ENCODE measurements around the gene FUT8.

FUT8 gene

DNA sequence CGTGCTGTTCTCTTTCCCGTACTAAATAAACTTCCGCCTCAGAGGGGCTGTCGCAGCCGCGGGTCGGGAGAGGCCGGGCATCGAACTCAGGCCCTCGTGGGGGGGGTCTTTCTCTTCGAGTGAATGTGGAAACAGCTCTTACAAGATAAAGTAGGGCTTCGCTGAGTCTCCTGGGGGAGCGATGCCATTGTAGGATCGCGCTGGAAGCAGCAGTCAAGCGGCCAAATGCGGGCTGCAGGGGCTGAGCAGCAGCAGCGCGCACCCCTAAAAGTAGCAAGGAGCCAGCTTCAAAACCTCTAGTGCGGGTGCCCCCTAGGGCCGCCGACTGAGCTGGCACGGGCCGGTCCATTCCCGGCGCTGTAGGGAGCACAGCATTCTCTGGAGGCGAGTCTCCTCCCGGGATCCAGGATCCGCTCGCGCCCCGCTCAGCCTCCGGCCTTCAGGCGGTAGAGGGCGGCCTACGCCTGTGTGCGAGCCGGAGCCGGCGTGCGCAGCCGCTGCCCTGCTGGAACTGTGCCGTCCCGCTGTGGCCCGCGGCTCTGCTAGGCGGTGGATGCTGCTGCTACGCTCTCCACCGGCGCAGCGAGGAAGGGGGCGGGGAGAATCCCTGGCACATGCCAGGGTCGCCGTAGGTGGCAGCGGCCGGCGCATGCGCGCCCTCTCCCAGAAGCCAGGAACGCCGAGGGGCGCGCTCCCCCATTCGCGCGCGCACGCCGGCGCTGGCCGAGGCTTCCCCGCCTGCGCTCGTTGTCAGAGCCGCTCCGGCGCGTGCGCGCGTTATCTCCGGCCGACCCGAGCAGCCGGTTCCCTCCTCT lies at the start of gene FUT8:
Gene FUT8 (plus strand): TSS at position 699 of the 815 bp plus-strand sequence. CDS start 148,834 bp downstream, outside the sequence.
- peak; percentile 76 for DNase-seq (ENCODE audit: low spot score)

- no peak for DNase-seq (ENCODE audit: low spot score)
These were observed 45.5 kb upstream of the FUT8 start for GRCh38 chr14:65366802-65367565.

DNA sequence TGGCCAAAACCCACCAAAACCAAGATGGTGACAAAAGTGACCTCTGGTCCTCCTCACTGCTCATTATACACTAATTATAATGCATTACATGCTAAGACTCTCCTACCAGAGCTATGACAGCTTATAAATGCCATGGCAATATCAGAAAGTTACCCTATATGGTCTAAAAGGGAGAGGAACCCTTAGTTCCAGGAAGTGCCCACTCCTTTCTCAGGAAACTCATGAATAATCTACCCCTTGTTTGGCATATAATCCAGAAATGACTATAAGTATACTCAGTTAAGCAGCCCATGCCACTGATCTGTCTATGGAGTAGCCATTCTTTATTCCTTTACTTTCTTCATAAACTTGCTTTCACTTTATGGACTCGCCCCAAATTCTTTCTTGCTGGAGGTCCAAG lies 43.0 kb upstream of the FUT8 start:
- DNase-seq (ENCODE audit: low spot score): no peak

DNA sequence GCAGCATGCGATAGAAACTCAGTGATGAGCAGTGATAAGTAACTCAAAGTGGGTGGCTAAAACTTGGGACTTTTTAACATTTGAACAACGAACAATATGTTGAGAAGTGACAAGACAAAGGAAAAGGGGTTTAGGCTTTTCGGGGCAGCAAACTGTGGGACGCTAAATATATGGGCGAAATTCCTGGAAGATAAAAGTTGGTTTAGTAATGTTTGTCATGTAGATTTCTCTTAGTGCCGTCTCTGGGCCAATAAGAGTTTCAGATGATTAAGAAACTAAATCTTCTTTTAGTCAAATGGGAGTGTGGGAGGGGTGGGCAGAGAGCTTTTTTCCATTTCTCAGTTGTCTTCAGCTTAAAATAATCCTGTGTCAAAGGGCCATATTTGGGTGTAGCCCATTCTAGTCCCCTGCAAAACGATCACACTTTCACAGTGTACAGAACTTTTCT lies 41.7 kb upstream of the FUT8 start:
- DNase-seq (ENCODE audit: low spot score): no peak

DNA sequence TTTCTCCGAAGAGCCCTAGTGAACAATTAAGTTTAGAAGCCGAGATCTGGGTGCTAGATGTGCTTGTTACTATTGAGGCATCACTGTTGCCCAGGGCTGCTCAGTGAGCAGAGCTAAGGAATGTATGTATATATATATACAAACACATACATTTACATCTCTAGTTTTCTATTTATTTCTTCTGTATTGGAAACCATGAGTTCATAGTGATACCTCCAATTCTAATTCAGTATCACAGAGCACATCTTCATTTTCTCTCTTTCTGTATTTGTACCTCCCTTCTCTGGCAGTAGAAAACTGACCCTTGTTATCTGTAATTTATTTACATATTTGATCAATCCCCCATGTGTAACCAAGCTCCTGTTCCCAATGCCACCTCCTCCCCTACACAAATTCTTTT lies 40.7 kb upstream of the FUT8 start:
- DNase-seq (ENCODE audit: low spot score): no peak

GRCh38 chr14:65373016-65373670 lies 39.4 kb upstream of the FUT8 start:
- no peak for DNase-seq (ENCODE audit: low spot score)

DNA sequence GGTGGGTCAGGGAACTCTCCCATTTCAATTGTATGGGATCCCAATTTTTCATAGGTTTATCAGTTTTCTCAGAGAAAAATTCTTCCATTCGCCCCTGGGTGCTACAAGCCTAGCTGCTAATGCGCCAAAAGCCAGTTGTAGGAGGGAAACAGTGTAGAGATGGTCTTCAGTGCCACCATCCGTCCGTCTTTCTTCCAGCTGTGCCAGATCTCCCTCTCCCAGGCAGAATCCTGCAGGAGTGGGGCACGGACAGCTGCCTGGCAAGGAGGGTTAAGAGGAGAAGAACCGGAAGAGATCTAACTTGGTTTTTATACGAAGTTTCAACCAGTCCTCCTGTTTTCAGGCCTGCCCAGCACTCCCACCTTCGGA lies 38.9 kb upstream of the FUT8 start:
- no peak for DNase-seq (ENCODE audit: low spot score)

DNA sequence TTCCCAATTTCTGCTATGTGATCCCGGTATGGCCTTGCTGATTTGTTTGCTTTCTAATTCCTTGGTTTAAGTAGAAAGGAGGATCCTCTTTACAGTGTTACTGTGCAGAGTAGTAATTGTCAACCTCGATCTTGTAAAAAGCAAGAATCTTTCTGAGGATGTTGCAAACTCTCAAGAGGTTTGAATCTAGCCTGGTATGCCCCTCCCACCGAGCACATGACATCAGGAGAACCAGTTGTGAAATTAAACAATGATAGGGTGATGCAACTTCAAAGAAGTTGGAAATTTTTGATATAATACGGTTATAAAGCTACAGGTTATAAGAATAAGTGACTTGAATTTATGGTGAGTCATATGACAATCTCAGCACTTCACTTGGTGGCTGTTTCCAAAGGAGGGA lies 35.0 kb upstream of the FUT8 start:
- no peak for DNase-seq (ENCODE audit: low spot score)

GRCh38 chr14:65382586-65382985 lies 29.9 kb upstream of the FUT8 start:
- DNase-seq (ENCODE audit: low spot score): no peak

GRCh38 chr14:65387171-65387570 lies 25.4 kb upstream of the FUT8 start:
- no peak for DNase-seq (ENCODE audit: low spot score)

- no peak for DNase-seq (ENCODE audit: low spot score)
These were observed 24.9 kb upstream of the FUT8 start for GRCh38 chr14:65387628-65388027.

GRCh38 chr14:65392296-65392695 lies 20.2 kb upstream of the FUT8 start:
- no peak for DNase-seq (ENCODE audit: low spot score)

- no peak for DNase-seq (ENCODE audit: low spot score)
These were observed 16.2 kb upstream of the FUT8 start for GRCh38 chr14:65396082-65396910.

- DNase-seq (ENCODE audit: low spot score): no peak
These were observed 9.3 kb upstream of the FUT8 start for GRCh38 chr14:65403231-65403630.

GRCh38 chr14:65408113-65408512 lies 4.4 kb upstream of the FUT8 start:
- no peak for DNase-seq (ENCODE audit: low spot score)

GRCh38 chr14:65410640-65411039 lies 1.9 kb upstream of the FUT8 start:
- DNase-seq (ENCODE audit: low spot score): no peak

GRCh38 chr14:65411656-65412031 lies 886 bp upstream of the FUT8 start:
- peak; percentile 74 for DNase-seq (ENCODE audit: low spot score)

DNA sequence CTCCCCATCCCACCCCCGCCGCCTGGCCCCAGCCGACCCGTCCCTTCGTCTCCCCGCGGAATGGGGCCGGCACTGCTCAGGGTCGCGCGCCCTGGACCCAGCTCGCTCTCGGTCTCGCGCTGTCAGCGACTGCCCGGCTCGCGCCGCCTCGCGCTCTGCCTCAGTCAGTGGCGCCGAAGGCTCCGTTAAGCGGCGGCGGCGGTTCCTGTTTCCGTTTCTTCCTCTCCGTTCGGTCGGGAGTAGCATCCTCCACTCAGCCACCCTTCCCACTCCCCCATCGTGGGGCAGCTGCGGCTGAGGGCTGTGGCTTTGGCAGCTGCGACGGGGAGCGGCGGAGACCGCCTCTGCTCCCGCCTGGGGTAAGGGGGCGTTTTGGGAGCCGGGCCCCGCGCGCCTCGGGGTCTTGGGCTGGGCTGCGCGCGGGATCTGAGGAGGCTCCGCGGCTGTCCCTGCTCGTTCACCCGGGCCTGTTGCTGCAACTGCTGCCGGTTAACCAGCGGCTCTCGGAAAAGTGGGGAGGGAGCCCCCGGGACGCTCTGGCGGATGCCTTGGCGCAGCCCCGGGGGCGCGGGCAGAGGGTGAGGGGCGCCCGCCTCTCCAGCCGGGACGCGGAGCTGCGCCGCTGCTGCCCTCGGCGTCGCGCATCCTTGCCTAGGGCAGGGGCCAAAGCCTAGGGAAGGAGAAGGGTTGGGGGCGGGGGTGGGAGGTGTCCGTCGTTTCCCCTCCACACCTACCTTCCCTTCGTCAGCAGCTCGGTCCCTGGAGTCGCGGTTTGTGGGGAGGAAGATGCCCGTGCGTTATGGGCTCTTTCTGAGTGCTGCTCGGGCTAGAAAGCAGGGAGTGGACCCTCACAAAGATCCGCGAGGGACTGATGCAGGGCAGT lies 567 bp downstream of the FUT8 start:
- DNase-seq (ENCODE audit: low spot score): no peak

DNA sequence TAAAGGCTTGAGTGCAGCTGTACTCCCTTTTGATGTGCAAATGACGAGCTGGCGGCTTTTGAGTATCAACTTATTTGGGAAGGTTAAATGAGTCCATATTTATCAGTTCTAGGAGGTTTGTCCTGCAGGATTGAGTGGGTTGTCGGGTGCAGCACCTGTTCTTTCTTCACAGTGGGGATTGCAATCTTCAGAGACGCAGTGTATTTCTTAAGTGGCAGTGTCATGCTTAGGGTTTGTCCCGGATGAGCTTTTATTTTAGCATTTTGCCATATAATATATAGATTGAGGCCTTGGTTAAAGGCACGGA lies 1.2 kb downstream of the FUT8 start:
- DNase-seq (ENCODE audit: low spot score): no peak

- DNase-seq (ENCODE audit: low spot score): peak; percentile 59
These were observed 2.5 kb downstream of the FUT8 start for GRCh38 chr14:65414961-65415589.

DNA sequence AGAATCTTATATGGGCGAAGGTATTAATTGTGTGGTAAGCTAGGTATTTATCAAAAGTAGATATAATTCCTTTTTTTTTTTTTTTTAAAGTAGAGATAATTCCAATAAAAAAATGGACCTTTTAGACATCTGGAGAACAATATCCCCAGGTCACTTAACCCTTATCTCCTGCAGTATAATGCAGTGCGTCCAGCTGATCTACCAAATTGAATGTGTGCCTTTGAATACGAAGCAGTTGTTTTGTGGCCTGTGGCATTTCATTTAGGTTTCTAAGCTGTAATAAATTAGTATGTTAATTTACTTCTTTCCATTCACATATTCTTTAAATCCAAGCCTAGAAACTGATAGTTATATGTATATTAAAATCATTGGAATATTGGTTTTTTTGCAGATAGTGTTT lies 3.1 kb downstream of the FUT8 start:
- DNase-seq (ENCODE audit: low spot score): no peak
